ENCODE results near the gene SPATA13.
"Not testable (repeated sequence)": the region's sequence is repeated elsewhere in the genome, so short reads cannot be mapped to it uniquely, and the experiment has no call there.

Gene SPATA13

GRCh38 chr13:24279327-24280110 is 119.0 kb downstream of the SPATA13 start:
- no peak for DNase-seq (ENCODE audit: low read depth in 3 of 3)

GRCh38 chr13:24280720-24281119 is 120.2 kb downstream of the SPATA13 start:
- no peak for DNase-seq (ENCODE audit: low read depth in 3 of 3)

GRCh38 chr13:24281188-24282008 is 120.9 kb downstream of the SPATA13 start:
- DNase-seq (ENCODE audit: low read depth in 3 of 3) = no peak

GRCh38 chr13:24282256-24282655 is 121.7 kb downstream of the SPATA13 start:
- no peak for DNase-seq (ENCODE audit: low read depth in 3 of 3)

GRCh38 chr13:24284889-24285565 is 124.5 kb downstream of the SPATA13 start:
- DNase-seq (ENCODE audit: low read depth in 3 of 3) = no peak

- no peak for DNase-seq (ENCODE audit: low read depth in 3 of 3)
Observed at GRCh38 chr13:24286624-24287023, 126.1 kb downstream of the SPATA13 start.

- DNase-seq (ENCODE audit: low read depth in 3 of 3) = no peak
Observed at GRCh38 chr13:24287748-24288287, 127.3 kb downstream of the SPATA13 start.

GRCh38 chr13:24288870-24289269 is 128.3 kb downstream of the SPATA13 start:
- no peak for DNase-seq (ENCODE audit: low read depth in 3 of 3)

GRCh38 chr13:24290280-24290932 is 129.9 kb downstream of the SPATA13 start:
- DNase-seq (ENCODE audit: low read depth in 3 of 3) = no peak

GRCh38 chr13:24292481-24292880 is 132.0 kb downstream of the SPATA13 start:
- DNase-seq (ENCODE audit: low read depth in 3 of 3) = no peak

- no peak for DNase-seq (ENCODE audit: low read depth in 3 of 3)
Observed at GRCh38 chr13:24293746-24294145, 133.2 kb downstream of the SPATA13 start.

- DNase-seq (ENCODE audit: low read depth in 3 of 3) = no peak
Observed at GRCh38 chr13:24299488-24300114, 139.1 kb downstream of the SPATA13 start.

GRCh38 chr13:24301434-24301833 is 140.9 kb downstream of the SPATA13 start:
- no peak for DNase-seq (ENCODE audit: low read depth in 3 of 3)

GRCh38 chr13:24301911-24302310 is 141.4 kb downstream of the SPATA13 start:
- no peak for DNase-seq (ENCODE audit: low read depth in 3 of 3)

GRCh38 chr13:24304620-24305019 is 144.1 kb downstream of the SPATA13 start:
- no peak for DNase-seq (ENCODE audit: low read depth in 3 of 3)

GRCh38 chr13:24306632-24307031 is 146.1 kb downstream of the SPATA13 start:
- no peak for DNase-seq (ENCODE audit: low read depth in 3 of 3)

- DNase-seq (ENCODE audit: low read depth in 3 of 3) = no peak
Observed at GRCh38 chr13:24307211-24308067, 146.9 kb downstream of the SPATA13 start.

- no peak for DNase-seq (ENCODE audit: low read depth in 3 of 3)
Observed at GRCh38 chr13:24308068-24308445, 147.5 kb downstream of the SPATA13 start.

- DNase-seq (ENCODE audit: low read depth in 3 of 3) = no peak
Observed at GRCh38 chr13:24308488-24309020, 148.0 kb downstream of the SPATA13 start.

GRCh38 chr13:24309300-24309699 is 148.8 kb downstream of the SPATA13 start, which contains the start of gene C1QTNF9:
Gene C1QTNF9, plus strand, starts transcription at chr13:24309580. Its CDS starts 6,424 bp downstream, at chr13:24316004.
- DNase-seq (ENCODE audit: low read depth in 3 of 3) = not testable (repeated sequence)

Measured in stimulated activated CD4-positive, alpha-beta T cell treated with anti-CD3 and anti-CD28 coated beads, TNF-alpha, amount 100 ng/mL, for 48 hours (primary cell).